HG02763 (cell line): ENCODE measurements around the gene ZNF366.

Source experiments
- ATAC-seq: cut with Tn5 transposase; IDR thresholded peaks from one replicate; pipeline ENCODE4 v1.9.1; 2021; ENCODE audit warnings: mild to moderate bottlenecking, moderate library complexity; ENCODE audit not compliant: unreplicated experiment

ZNF366 gene

DNA sequence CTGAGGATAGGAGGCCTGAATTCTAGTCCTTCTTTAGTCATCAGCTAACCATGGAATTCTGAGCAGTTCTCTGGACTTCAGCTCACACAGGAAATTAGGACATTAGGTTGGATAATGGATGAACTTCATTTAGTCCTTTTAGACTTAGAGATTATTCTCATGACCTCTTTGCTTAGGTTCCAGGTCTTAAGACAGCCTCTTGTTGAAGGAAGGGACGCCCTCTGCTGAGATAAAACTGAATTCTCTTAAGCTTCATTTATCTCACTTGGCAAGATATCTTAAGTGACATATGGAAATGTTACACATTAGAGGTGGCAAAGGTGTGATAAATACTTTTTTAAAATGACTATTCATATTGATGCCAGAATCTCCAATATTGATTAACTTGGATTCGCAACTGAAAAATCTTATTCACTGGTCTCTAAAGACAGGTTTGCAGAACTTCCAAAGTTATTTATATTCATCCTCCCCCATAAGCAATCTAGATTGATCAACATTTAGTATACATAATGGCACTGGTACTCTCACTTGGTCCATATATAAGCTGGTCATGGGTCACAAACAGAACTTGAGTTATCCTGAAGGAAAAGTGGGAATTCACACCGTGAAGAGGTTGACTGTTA is 16.9 kb upstream of the ZNF366 start:
- ATAC-seq, result no peak

DNA sequence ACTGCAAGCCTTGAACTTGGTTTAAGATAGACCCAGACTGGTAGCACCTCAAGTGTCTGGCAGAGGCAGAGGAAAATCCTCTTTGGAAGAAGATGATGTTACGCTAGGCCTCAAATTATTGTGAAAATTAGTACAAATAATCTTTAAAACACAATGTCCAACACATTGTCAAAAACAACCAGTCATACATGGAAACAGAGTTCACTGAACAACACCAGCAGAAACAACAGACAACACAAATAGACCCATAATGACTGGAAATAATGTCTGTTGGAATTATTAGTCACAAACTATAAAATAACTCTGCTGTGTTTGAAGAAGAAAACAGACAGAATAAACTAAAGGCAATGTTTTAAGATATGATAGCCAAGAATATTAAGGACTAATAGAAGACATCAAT is 15.4 kb upstream of the ZNF366 start:
- ATAC-seq, result no peak

- ATAC-seq, result no peak
These were observed 11.9 kb upstream of the ZNF366 start for GRCh38 chr5:72519111-72519510.

- no peak for ATAC-seq
These were observed 10.9 kb upstream of the ZNF366 start for GRCh38 chr5:72518001-72518683.

DNA sequence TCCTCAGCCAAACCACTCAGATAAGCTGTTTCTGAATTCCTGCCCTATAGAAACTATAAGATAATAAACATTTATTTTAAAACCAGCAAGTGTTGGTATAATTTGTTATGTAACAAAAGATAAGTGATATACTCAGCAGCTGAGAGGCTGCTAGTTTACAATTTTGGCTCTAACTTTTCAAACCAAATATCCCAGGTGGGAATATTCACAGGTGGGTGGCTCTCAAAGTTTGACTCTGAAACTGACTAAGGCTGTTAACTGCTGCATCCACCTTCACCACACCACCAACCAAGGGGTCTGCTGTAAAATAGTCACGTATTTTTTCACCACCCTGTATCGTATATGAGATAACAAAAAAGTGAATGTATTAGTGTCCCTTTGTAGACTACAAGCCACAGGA is 9.7 kb upstream of the ZNF366 start:
- ATAC-seq, result no peak

GRCh38 chr5:72515211-72515610 is 8.0 kb upstream of the ZNF366 start:
- no peak for ATAC-seq

DNA sequence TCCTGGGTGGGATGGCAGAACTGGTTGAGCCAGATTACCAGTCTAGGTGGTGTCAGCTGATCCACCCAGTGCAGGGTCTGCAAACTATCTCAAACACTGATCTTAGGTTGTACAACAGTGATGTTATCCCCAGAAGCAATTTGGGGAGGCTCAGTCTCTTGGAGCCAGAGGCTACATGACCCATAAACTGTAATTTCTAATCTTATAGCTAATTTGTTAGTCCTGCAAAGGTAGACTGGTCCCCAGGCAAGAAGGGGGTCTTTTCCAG is 5.3 kb upstream of the ZNF366 start:
- no peak for ATAC-seq

DNA sequence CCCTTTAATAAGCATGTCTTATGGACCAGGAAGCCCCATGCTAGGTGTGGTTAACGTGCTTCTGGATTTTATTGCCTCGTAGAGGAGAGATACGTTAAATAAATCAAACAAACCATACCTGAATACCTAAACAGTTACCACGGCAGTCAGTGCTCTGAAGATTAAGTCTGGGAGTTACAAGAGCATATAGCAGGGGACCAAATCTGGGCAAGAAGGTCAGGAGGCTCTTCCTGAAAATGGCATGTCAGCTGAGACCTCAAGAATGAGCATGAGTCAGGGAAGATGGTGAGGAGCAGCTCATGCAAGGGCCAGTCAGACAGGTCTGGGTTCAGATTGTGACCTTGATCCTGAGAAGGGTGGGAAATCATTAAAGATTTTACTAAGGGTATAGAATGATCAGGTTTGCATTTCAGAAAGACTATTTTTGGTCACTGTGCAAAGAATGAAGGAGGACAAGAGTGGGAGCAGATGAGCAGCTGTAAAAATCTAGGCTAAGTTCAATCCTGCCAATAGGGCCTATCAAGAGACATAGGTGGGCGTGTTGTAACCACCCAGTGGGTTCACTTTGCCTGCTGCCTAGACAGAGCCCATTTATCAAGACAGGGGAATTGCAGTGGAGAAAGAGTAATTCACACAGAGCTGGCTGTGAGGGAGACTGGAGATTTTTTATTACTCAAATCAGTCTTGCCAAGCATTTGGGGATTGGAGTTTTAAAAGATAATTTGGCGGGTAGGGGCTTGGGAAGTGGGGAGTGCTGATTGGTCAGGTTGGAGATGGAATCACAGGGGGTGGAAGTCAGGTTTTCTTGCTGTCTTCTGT is 4.8 kb upstream of the ZNF366 start:
- no peak for ATAC-seq

GRCh38 chr5:72511366-72511765 is 4.2 kb upstream of the ZNF366 start:
- ATAC-seq, result no peak

DNA sequence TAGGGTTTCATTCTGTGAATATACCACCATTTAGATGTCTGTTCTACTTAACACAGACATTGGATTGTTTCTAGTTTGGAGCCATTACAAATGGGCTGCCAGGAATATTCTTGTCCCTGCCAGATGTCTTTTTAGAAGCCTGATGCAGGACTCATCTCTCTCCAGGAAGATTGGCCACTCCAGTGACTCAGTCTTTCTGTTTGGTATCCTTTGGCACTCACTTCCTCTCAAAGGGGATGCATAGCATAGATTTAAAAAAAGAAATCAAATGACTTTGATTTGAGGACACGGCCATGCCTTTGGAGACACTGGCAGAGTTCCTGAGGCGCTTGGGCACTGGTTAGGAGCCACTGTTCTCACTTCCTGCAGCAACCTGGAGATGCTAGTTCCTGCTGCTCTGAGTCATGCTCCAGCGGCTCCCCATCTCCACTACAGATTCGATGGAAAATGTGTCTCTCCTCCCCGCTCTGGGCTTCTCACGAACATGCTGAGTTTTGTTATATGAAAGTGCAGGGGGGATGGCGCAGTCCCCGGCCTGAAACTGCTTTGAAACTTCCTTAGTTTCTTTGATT is 3.5 kb upstream of the ZNF366 start:
- no peak for ATAC-seq

DNA sequence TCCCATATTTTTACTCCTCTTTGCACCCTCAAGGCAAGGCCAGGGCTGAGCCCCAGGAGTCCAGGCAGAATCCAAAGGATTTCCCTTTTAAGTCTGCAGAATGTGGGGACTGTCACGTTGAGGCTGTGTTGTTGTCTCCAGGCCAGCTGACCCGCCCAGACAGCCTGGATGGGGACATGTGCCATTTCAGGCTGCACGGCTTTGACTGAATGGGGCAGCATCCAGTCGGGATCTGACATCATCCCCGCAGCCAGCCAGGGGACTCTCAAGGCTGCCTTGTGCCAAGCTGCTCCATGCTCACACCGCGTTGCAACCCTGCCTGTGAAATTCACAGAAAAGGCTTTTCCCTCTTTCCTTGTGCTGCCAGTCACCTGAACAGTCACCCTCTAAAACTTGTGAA is 2.2 kb upstream of the ZNF366 start:
- ATAC-seq, result no peak

- ATAC-seq, result peak; percentile 93
These were observed 1.3 kb upstream of the ZNF366 start for GRCh38 chr5:72508241-72509170.

DNA sequence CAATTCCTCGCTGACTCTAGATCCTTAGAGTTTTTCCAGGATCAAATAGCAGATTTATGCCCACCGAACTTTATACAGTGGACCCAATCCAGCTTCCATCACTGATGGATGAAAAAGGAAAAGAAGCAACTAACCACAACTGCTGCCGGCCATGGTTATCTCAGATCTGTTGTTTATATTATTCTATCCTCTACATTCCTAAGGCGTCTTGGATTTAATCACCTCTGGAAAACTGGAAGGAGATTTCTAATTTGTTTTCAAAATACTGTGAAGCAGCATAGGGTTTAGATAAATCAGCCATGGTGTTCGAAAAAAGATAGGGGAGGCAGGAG is 663 bp upstream of the ZNF366 start:
- no peak for ATAC-seq

DNA sequence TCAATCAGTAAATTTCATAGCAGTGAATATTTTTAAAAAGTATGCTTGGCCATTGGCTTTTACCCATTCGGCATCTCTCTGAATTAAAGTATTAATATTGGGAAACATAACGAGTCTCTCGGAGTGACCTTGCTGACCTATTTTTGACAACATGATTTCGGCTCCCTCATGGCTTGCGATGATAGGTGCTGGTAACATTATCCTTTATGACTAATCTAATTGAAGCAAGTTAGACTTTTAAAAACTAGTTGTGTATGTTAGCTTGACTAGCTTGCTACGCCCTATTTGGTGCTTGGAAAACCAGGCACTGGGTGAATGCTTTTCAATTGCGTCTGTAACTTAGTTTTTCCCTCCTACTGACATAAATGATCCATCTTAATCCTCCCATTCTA is 1.1 kb downstream of the ZNF366 start:
- ATAC-seq, result no peak

DNA sequence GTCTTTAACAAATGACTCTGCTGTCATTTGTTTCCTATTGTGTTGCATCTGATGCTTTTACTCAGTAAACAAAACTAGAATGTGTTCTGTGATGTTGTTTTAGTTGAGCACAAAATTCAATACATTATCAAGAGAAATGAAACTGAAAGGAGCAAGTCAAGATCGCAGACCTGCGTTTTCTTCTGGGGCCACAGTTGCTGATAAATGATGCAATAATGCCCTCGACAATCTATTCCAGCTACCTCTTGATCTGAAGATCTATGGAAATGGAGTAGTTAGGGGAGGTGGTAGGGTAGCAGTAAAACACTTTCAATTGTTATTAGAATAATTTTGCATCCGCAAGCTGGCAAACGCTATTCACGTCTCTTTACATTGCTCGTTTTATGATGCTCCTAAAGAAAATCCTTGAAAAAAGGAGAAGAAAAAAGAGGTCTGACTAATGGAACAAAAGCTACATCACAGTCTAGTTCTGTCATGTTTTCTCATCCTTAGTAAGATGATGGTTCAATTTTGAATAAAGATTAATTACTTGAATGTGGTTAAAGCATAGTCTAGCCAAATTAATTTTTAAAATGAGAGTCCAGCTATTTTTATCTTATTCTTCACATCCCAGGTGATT is 1.6 kb downstream of the ZNF366 start:
- no peak for ATAC-seq

DNA sequence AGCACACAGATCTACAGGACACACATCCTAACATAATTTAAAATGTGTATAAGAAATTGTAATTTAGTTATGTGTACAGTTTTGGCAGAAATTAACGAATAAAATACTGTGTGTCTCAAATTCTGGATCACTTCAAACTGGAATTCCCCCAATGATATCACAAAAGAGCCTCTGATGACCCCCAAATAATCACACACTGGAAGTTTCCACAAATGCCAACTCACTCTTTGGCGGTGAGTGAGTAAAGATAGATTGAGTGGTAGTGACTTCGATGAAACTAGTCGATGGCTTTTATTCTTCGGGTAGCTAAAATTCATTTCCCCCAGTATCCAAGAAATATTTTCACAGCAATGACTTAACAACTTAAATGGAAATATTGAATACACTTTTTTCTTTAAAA is 2.2 kb downstream of the ZNF366 start:
- ATAC-seq, result no peak

DNA sequence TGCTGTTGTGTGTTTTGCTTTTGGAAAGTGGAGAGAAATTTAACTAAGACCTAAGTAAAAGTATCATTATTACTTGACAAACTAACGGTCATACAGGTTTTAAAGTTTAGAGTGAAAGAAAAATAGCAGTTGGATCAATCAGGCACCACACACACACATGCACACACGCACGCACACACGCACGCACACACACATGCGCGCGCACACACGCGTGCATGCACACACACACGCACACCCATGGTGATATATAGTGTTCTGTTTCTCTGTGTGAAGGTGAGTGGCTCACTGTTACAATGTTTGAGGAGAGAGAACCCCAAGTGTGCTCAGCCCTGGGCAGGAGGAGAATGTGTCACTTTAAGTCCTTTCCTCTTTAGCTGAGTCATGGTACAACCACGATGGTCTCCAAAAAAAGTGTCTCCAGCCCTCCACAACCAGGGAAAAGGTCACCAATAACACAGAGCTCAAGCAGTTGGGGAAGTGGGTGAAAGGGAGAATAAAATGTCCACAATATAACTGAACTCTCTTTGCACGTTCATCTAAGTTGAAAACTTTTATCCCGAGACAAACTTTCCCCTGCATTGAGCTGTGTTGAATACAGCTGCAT is 3.2 kb downstream of the ZNF366 start:
- no peak for ATAC-seq

DNA sequence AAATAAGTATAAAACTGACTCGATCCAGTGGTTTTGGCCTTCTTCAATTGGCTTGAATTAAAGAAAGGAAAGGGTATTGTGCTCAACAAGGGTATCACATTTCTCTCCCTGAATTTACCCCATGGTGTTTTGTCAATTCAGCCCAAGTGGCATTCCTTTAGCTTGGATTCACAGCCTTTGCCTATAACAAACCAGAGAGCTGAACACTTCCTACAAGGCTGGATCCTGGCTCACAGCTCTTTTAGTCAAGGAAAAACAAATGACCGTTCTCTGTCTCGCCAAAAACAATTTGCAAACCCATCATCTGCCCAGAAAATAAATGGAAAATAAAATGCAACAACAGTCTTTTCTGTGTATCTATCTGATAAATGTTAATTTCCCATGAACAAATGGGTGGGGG is 5.7 kb downstream of the ZNF366 start:
- ATAC-seq, result no peak

DNA sequence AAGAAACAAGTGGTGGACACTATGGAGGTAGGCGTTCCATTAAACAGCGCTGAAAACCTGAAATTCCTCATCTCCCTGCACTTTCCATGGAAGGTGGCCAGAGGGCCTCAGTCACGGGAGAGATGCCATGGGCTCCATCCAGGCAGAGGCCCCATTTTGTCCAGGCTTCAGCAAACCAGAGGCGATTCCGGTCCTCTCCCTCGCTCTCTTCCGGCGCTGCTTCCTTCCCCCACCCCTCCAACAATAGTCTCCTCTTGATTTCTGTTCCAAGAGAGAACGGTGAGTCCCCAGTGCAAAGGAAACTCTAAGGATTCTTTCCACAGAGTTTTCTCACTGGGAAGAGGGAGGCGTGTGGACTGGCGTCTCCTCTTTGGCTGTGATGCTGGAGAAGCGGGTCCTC is 7.5 kb downstream of the ZNF366 start:
- no peak for ATAC-seq

DNA sequence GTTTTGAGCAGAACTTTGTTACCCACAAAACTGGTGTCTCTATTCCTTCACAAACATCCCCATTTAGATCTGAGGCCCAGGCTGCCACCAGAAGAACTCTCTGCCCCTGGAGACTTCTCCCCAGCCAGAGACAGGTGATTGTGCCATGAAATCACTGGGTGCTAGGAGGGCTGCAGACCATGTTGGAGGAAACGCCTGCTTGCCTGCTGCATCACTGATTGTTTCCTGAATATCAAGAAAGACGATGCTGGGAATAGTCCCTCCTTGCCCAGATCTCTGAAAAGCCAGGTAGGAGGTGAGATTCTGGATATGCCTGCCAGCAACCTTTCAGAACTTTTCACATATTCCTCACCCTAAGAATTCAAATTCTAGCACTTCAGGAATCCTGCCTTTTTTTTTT is 8.1 kb downstream of the ZNF366 start:
- no peak for ATAC-seq
